Esophagus squamous epithelium (tissue), 5 donors: ENCODE measurements around the gene PIP4K2C. TPM values are rescaled to one million over a fixed set of nuclear protein-coding genes. Genes with fewer than 3 reads are reported as not detected.

Experiments
- DNase-seq: peaks from one replicate; lab custom pipeline; 2025; lab: John Stamatoyannopoulos, UW
- H3K27ac ChIP-seq, 4 donors: fragments of 200-600 bp; sonication (generic); one replicate each; pipeline ENCODE4 v1.5.1; 2016 to 2019; ENCODE audit warnings: mild to moderate bottlenecking in 1 of 4
- H3K27me3 ChIP-seq, 4 donors: fragments of 200-600 bp; sonication (generic); 1 replicate in 3 of 4; 2 replicates in 1 of 4; pipeline versions ENCODE4 v1.5.1 to v1.6.0; 2017 to 2021; ENCODE audit warnings: antibody characterized with exemption in 1 of 4
- H3K36me3 ChIP-seq, 3 donors: fragments of 200-600 bp; sonication (generic); one replicate each; pipeline ENCODE4 v1.5.1; 2016 to 2019
- H3K4me1 ChIP-seq, 3 donors: fragments of 200-600 bp; sonication (generic); one replicate each; pipeline ENCODE4 v1.5.1; 2017 to 2019
- H3K4me3 ChIP-seq, 4 donors: fragments of 200-600 bp; sonication (generic); 1 replicate in 3 of 4; 2 replicates in 1 of 4; pipeline ENCODE4 v1.5.1; 2016 to 2019; ENCODE audit warnings: mild to moderate bottlenecking in 2 of 4, moderate library complexity in 1 of 4
- H3K9me3 ChIP-seq, 3 donors: fragments of 200-600 bp; sonication (generic); one replicate each; pipeline ENCODE4 v1.5.1; 2016 to 2019
- POLR2A ChIP-seq, 4 donors: fragments of 450-650 bp; IDR thresholded peaks; one replicate each; pipeline ENCODE4 v1.6.1; 2017; ENCODE audit warnings: antibody characterized with exemption in 4 of 4, mild to moderate bottlenecking in 4 of 4, moderate library complexity in 3 of 4
- WGBS, 2 donors: methylation state at CpG; one replicate each; pipeline ENCODE4 v1.1.5; 2018; 5-methylcytosine and 5-hydroxymethylcytosine counted together
- intact Hi-C: fragments of 100-400 bp; cut with DNase I; formaldehyde crosslinking; loops from one replicate; pipeline ENCODE4 v1.15.0; 2022
- total RNA-seq, 4 donors: library from RNA; depleted of rRNA; stranded (reverse); fragments of >200 nt; gene quantifications; one replicate each; pipeline ENCODE4 v1.1.0, GENCODE V29; 2016
- TF ChIP-seq, protein P1 (sequence below), 6 experiments: fragments of 450-650 bp in 4 of 6; fragments of 200-600 bp in 2 of 6; sonication (generic) in 2 of 6; IDR thresholded peaks; one replicate each; pipeline ENCODE4 v1.5.1; 2016 to 2019; ENCODE audit warnings: antibody characterized with exemption in 6 of 6, mild to moderate bottlenecking in 4 of 6, moderate library complexity in 4 of 6
- donor health status: DM: yes; HTN: yes; CAD: no.

PIP4K2C gene
- total RNA-seq, 4 donors from 2014 or later, result 25.2 to 41.7 (median 33.1) TPM

DNA sequence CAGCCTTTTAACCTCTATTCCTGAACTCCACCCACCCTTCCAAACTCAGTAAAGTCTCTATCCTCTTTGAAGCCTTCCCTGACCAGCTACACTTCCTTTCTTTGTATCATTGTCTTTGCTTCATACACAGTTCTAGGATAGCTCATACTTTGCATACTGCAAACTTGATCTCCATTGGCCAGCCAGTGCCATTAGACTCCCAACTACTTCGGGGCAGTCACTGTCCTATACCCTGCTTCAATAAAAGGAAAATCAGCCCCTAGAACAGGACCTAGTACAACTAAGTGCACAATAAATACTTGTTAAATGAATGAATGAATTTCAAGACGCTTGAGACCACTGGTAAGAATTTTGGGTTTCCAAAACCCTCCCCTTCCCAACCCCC lies 521 bp upstream of the PIP4K2C start:
- DNase-seq, result no peak
- WGBS, 2 donors, result 11 to 24% methylated on average over 2 of the region's 2 CpGs
- Histone ChIP-seq H3K9me3 (no peaks in the 10 kb centered on the region), H3K4me3 (peak overlapping the region; percentile 73 to 94 (median 76)), H3K4me1 (peaks cover 0 to 28% (median 9%) of the 10 kb centered on the region in 3 donors), H3K36me3 (peaks cover 0 to 18% (median 0%) of the 10 kb centered on the region in 3 donors), H3K27ac (peak overlapping the region; percentile 83 to 85 (median 84)), H3K27me3 (peaks cover 0 to 9% (median 0%) of the 10 kb centered on the region in 4 donors)
- intact Hi-C loops, result no loop called here
- TF ChIP-seq POLR2A (IDR thresholded peaks at IDR 0.05), result no peak
- TF ChIP-seq, protein P1, sequence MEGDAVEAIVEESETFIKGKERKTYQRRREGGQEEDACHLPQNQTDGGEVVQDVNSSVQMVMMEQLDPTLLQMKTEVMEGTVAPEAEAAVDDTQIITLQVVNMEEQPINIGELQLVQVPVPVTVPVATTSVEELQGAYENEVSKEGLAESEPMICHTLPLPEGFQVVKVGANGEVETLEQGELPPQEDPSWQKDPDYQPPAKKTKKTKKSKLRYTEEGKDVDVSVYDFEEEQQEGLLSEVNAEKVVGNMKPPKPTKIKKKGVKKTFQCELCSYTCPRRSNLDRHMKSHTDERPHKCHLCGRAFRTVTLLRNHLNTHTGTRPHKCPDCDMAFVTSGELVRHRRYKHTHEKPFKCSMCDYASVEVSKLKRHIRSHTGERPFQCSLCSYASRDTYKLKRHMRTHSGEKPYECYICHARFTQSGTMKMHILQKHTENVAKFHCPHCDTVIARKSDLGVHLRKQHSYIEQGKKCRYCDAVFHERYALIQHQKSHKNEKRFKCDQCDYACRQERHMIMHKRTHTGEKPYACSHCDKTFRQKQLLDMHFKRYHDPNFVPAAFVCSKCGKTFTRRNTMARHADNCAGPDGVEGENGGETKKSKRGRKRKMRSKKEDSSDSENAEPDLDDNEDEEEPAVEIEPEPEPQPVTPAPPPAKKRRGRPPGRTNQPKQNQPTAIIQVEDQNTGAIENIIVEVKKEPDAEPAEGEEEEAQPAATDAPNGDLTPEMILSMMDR (IDR thresholded peaks at IDR 0.05), result no peak

DNA sequence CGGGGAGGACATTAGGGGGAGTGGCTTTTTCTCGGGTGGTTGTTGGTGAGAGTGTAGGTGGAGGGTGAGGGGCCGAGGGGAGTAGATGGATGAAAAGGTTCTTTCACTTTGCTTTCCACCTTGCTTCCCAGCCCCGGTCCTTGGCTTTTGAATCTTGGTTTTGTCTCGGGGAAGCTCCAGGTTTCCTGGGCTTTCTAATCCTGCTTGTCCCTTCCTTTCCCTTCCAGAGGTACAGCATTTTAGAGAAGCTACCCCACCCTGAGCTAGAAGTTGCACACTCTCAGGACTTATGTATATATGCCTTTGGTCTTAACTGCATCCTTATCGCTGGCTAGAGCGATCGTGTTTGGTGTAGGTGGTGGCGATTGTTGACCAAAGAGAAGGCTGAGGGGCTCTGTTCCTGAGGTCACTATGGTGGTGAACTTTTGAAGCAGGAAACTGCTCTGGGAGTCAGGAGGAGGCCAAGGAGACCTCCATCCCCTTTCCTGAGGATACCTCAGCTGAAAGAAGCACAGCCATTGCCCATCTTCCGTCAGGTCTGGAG lies 862 bp downstream of the PIP4K2C start:
- Histone ChIP-seq H3K27me3 (peaks cover 0 to 9% (median 0%) of the 10 kb centered on the region in 4 donors), H3K27ac (peak overlapping the region; percentile 83 to 85 (median 84)), H3K4me3 (peak overlapping the region; percentile 73 to 94 (median 76)), H3K9me3 (no peaks in the 10 kb centered on the region), H3K4me1 (peaks cover 0 to 28% (median 9%) of the 10 kb centered on the region in 3 donors), H3K36me3 (peaks cover 0 to 32% (median 6%) of the 10 kb centered on the region in 3 donors)
- intact Hi-C loops, result no loop called here
- TF ChIP-seq, protein P1 (IDR thresholded peaks at IDR 0.05), result no peak
- no peak for TF ChIP-seq POLR2A (IDR thresholded peaks at IDR 0.05)
- WGBS, 2 donors, result 46 to 50% methylated on average over 8 to 10 of the region's 10 CpGs
- DNase-seq, result no peak

DNA sequence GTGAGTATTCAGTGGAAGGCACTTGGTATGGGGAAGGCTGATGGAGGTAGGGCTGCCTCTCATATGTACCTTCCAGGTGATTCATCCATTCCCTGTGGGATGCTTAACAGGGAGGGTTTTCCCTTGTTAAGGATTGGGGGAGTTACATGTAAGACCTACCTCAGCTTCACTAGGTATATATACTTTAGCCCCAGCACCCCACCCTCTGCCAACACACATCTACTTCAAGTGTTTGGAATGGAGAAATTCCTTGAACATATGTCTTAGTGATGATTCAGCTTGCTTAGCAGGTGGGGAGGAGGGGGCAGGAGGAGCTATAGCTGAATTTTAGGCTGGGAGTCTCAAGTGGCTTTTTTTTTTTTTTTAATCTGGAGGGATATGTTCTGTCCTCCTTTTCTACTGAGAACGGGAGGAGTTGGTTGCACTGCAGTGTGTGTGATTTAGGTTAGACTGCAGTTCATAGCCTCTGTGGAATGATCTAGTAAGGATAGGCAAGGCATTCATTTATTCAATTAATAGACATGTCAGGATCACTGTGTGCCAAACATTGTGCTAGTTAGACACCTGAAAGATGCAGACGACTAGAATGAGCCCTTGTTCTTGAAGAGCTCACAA lies 1.7 kb downstream of the PIP4K2C start:
- H3K4me3 ChIP-seq, result no peak overlapping the region
- TF ChIP-seq, protein P1 (IDR thresholded peaks at IDR 0.05), result no peak
- H3K27ac ChIP-seq, result no peak overlapping the region
- peaks cover 0 to 40% (median 6%) of the 10 kb centered on the region in 3 donors for H3K36me3 ChIP-seq
- peaks cover 0 to 28% (median 9%) of the 10 kb centered on the region in 3 donors for H3K4me1 ChIP-seq
- intact Hi-C loops, result no loop called here
- H3K27me3 ChIP-seq, result peaks cover 0 to 5% (median 0%) of the 10 kb centered on the region in 4 donors
- WGBS, 2 donors, result 56 to 68% methylated on average over 2 of the region's 2 CpGs
- no peak for DNase-seq
- no peaks in the 10 kb centered on the region for H3K9me3 ChIP-seq

DNA sequence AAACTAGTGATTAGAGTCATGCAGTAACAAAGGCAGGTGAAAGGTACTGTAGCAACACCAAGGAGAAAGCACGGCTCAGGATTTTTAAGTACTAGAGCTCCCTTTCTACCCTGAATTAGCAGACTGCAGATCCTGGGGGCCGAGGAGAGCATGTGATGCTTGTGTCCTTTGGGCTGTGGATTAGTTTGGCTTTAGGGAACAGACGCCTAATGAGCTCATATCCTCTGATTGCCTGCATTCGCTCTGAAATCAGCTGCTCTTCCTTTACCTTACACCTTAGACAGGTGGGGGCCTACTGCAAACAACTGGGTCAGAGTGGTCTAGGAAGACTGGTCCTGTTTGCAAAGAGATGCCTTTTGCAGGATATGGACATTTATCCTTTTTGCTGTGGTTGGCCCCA lies 2.2 kb downstream of the PIP4K2C start:
- Histone ChIP-seq H3K9me3 (no peaks in the 10 kb centered on the region), H3K27me3 (no peaks in the 10 kb centered on the region), H3K4me3 (no peak overlapping the region), H3K27ac (no peak overlapping the region), H3K4me1 (peaks cover 0 to 28% (median 9%) of the 10 kb centered on the region in 3 donors), H3K36me3 (peaks cover 0 to 45% (median 6%) of the 10 kb centered on the region in 3 donors)
- TF ChIP-seq POLR2A (IDR thresholded peaks at IDR 0.05), result no peak
- TF ChIP-seq, protein P1 (IDR thresholded peaks at IDR 0.05), result no peak
- DNase-seq, result no peak
- WGBS, 2 donors, result 80% methylated on average over 4 of the region's 4 CpGs
- intact Hi-C loops, result no loop called here

DNA sequence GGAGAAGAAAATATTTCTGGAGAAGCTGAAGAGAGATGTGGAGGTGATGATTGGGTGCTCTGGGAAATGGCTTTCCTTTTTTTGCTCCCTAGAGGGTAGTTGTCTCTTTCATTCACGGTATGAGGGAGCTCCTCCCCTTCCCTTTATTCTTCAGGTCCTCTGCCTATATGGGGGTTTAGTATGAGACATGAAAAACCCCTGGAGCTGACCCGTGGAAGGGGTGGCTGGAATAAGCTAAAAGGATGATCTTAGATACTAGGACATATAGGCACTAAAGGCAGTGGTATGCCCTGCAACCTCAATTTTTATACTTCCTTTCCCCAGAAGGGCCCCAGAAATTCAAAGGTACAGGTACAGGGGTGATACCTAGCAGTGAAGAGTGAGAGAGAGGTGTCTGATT lies 9.4 kb downstream of the PIP4K2C start:
- Histone ChIP-seq H3K9me3 (no peaks in the 10 kb centered on the region), H3K4me3 (no peak overlapping the region), H3K36me3 (peaks cover 4 to 71% (median 23%) of the 10 kb centered on the region in 3 donors), H3K27me3 (peaks cover 0 to 7% (median 0%) of the 10 kb centered on the region in 4 donors), H3K27ac (no peak overlapping the region), H3K4me1 (peaks cover 14 to 24% (median 17%) of the 10 kb centered on the region in 3 donors)
- intact Hi-C loops, result no loop called here
- DNase-seq, result no peak
- WGBS, 2 donors, result 52 to 72% methylated on average over 2 of the region's 2 CpGs
- no peak for TF ChIP-seq POLR2A (IDR thresholded peaks at IDR 0.05)
- TF ChIP-seq, protein P1 (IDR thresholded peaks at IDR 0.05), result no peak
